ENCODE data around the gene KIF26B. TPM values are rescaled to one million over a fixed set of nuclear protein-coding genes. Genes with fewer than 3 reads are reported as not detected.

Gene KIF26B
- total and polyA plus RNA-seq, 7 donors, result 0.01 to 0.32 (median 0.06) TPM

DNA sequence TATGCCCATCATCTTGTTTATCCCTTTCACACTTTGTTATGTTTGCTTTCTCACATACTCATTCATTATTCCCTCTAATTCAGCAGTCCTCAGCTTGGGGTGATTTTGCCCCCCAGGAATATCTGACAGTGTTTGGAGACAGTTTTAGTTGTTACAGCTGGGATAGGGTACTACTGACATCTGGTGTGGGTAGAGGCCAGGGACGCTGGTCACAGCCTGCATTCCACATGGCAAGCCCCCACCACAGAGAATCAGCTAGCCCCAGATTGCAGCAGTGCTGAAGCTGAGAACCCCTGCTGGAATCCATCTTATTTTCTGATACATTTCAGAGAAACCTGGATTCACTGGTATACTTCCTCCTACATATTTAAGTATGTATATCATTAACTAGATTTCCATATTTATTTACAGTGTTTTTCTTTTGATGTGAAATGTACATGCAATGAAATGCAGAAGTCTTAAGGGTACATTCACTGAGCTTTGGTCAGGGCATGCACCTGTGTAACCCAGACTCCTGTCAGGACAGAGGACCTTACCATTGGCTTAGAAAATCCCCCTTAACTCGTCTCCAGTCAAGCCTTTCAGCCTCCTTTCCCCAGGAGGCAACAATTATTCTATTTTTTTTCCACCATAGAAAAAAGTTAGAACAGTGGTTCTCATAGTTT lies 68.3 kb downstream of the KIF26B start:
- TF ChIP-seq, protein P1, sequence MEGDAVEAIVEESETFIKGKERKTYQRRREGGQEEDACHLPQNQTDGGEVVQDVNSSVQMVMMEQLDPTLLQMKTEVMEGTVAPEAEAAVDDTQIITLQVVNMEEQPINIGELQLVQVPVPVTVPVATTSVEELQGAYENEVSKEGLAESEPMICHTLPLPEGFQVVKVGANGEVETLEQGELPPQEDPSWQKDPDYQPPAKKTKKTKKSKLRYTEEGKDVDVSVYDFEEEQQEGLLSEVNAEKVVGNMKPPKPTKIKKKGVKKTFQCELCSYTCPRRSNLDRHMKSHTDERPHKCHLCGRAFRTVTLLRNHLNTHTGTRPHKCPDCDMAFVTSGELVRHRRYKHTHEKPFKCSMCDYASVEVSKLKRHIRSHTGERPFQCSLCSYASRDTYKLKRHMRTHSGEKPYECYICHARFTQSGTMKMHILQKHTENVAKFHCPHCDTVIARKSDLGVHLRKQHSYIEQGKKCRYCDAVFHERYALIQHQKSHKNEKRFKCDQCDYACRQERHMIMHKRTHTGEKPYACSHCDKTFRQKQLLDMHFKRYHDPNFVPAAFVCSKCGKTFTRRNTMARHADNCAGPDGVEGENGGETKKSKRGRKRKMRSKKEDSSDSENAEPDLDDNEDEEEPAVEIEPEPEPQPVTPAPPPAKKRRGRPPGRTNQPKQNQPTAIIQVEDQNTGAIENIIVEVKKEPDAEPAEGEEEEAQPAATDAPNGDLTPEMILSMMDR (IDR thresholded peaks at IDR 0.05), result no peak
- H3K27me3 ChIP-seq (ENCODE audit: insufficient read depth in 3 of 3, low read length in 2 of 3), result no peaks in the 10 kb centered on the region
- H3K4me1 ChIP-seq, result no peaks in the 10 kb centered on the region
- H3K36me3 ChIP-seq (ENCODE audit: insufficient read depth in 1 of 2, low read depth in 1 of 2), result no peaks in the 10 kb centered on the region
- WGBS, 3 donors, result 21 to 29% (median 28%) methylated on average over 2 of the region's 2 CpGs
- DNase-seq (no peak), ATAC-seq (no peak)
- no peak overlapping the region for H3K27ac ChIP-seq
- intact Hi-C loops (cut with DNase I), result no loop called here
- no peaks in the 10 kb centered on the region for H3K9me3 ChIP-seq
- no peak overlapping the region for H3K4me3 ChIP-seq

GRCh38 chr1:245225322-245226202 lies 70.8 kb downstream of the KIF26B start:
- intact Hi-C loops (cut with DNase I), result no loop called here
- Histone ChIP-seq H3K4me1 (no peaks in the 10 kb centered on the region), H3K4me3 (no peak overlapping the region), H3K27ac (no peak overlapping the region), H3K36me3 (ENCODE audit: insufficient read depth in 1 of 2, low read depth in 1 of 2) (no peaks in the 10 kb centered on the region), H3K9me3 (no peaks in the 10 kb centered on the region), H3K27me3 (ENCODE audit: insufficient read depth in 3 of 3, low read length in 2 of 3) (peaks cover 0 to 3% (median 0%) of the 10 kb centered on the region in 3 donors)
- TF ChIP-seq, protein P1 (IDR thresholded peaks at IDR 0.05), result no peak
- WGBS, 3 donors, result 38 to 43% (median 40%) methylated on average over 16 of the region's 16 CpGs
- DNase-seq (no peak), ATAC-seq (no peak)

- H3K4me1 ChIP-seq, result no peaks in the 10 kb centered on the region
- WGBS, 3 donors, result 36 to 47% (median 43%) methylated on average over 5 of the region's 5 CpGs
- H3K4me3 ChIP-seq, result no peak overlapping the region
- no peak for DNase-seq
- no peak overlapping the region for H3K27ac ChIP-seq
- intact Hi-C loops (cut with DNase I), result no loop called here
- H3K27me3 ChIP-seq (ENCODE audit: insufficient read depth in 3 of 3, low read length in 2 of 3), result peaks cover 0 to 3% (median 0%) of the 10 kb centered on the region in 3 donors
- TF ChIP-seq, protein P1 (IDR thresholded peaks at IDR 0.05), result no peak
- no peak for ATAC-seq
- H3K9me3 ChIP-seq, result no peaks in the 10 kb centered on the region
- H3K36me3 ChIP-seq (ENCODE audit: insufficient read depth in 1 of 2, low read depth in 1 of 2), result no peaks in the 10 kb centered on the region
Observed at GRCh38 chr1:245226203-245226499, 71.4 kb downstream of the KIF26B start.

- Histone ChIP-seq H3K27ac (no peak overlapping the region), H3K4me1 (no peaks in the 10 kb centered on the region), H3K36me3 (ENCODE audit: insufficient read depth in 1 of 2, low read depth in 1 of 2) (no peaks in the 10 kb centered on the region), H3K27me3 (ENCODE audit: insufficient read depth in 3 of 3, low read length in 2 of 3) (peaks cover 0 to 3% (median 0%) of the 10 kb centered on the region in 3 donors), H3K4me3 (no peak overlapping the region), H3K9me3 (no peaks in the 10 kb centered on the region)
- intact Hi-C loops (cut with DNase I), result no loop called here
- 90 to 94% (median 93%) methylated on average over 8 of the region's 8 CpGs for WGBS, 3 donors
- DNase-seq, result no peak
- no peak for ATAC-seq
- TF ChIP-seq, protein P1 (IDR thresholded peaks at IDR 0.05), result no peak
Observed at GRCh38 chr1:245229051-245229450, 74.3 kb downstream of the KIF26B start.
